IMR-90 (cell line): Measurements from ENCODE around the gene ELP2. TPM values are rescaled to one million over a fixed set of nuclear protein-coding genes. Genes with fewer than 3 reads are reported as not detected.
A peak's percentile ranks its signal among the peaks of the same experiment; 100 is the strongest.
"Not testable (repeated sequence)": the region's sequence is repeated elsewhere in the genome, so short reads cannot be mapped to it uniquely, and the experiment has no call there.

ENCODE experiments used
- ATAC-seq: fragments of 200-7000 bp; cut with Tn5 transposase; 2 replicates; pipeline ENCODE4 v1.9.1; 2020; ENCODE audit warnings: low read depth, mild to moderate bottlenecking, moderate library complexity
- BruUV-seq: library from RNA; stranded (reverse); fragments of 400-500 nt; replicated peaks from 2 replicates; lab custom pipeline; 2021; lab: Mats Ljungman, UMichigan
- CTCF ChIA-PET: fragments of 300-600 bp; formaldehyde crosslinking; extraction: SDS; loops from one replicate; lab custom pipeline; 2021; ENCODE audit warnings: antibody characterized with exemption; lab: Yijun Ruan, JAX
- POLR2A ChIA-PET: fragments of 300-600 bp; sonication (Branson Sonifier 250); formaldehyde crosslinking; loops from one replicate; lab custom pipeline; 2022; ENCODE audit warnings: antibody characterized with exemption; ENCODE audit not compliant: unreplicated experiment; lab: Charles Lee
- DNase-seq: peaks from one replicate; pipeline ENCODE4 v3.0.0; 2013
- H2AFZ ChIP-seq: replicated peaks from 2 replicates; pipeline ENCODE3; 2013; ENCODE audit warnings: low read length, mild to moderate bottlenecking; ENCODE audit not compliant: poor library complexity
- H2AK5ac ChIP-seq: 2 replicates; pipeline ENCODE4 v1.6.1; 2013; ENCODE audit warnings: low read depth, low read length, inconsistent platforms
- H2AK9ac ChIP-seq: replicated peaks from 2 replicates; pipeline ENCODE3; 2013; ENCODE audit warnings: mild to moderate bottlenecking, low read depth, low read length, moderate library complexity; ENCODE audit not compliant: poor library complexity
- H2BK120ac ChIP-seq: 2 replicates; pipeline ENCODE4 v1.6.1; 2013; ENCODE audit warnings: low read depth, low read length, inconsistent platforms
- H2BK15ac ChIP-seq: 3 replicates; pipeline ENCODE4 v1.6.1; 2013; ENCODE audit warnings: low read depth, low read length, inconsistent platforms
- H2BK20ac ChIP-seq: 2 replicates; pipeline ENCODE4 v1.6.1; 2013; ENCODE audit warnings: low read depth, mild to moderate bottlenecking, inconsistent platforms, low read length, moderate library complexity
- H2BK5ac ChIP-seq: 2 replicates; pipeline ENCODE4 v1.6.1; 2013; ENCODE audit warnings: mild to moderate bottlenecking, low read depth, low read length, inconsistent platforms; ENCODE audit not compliant: poor library complexity, severe bottlenecking
- H3K14ac ChIP-seq: replicated peaks from 2 replicates; pipeline ENCODE4 v1.6.1; 2013; ENCODE audit warnings: low read depth, low read length, inconsistent platforms
- H3K18ac ChIP-seq: 2 replicates; pipeline ENCODE4 v1.6.1; 2013; ENCODE audit warnings: low read depth, low read length, control low read depth
- H3K23ac ChIP-seq: 2 replicates; pipeline ENCODE4 v1.6.1; 2013; ENCODE audit warnings: low read depth, low read length, inconsistent platforms
- H3K27ac ChIP-seq: 2 replicates; pipeline ENCODE4 v1.5.1; 2013; ENCODE audit warnings: mild to moderate bottlenecking, control low read depth, low read length; ENCODE audit not compliant: insufficient read depth
- H3K27me3 ChIP-seq: 2 replicates; pipeline ENCODE4 v1.6.1; 2013; ENCODE audit warnings: low read length; ENCODE audit not compliant: control insufficient read depth, insufficient read depth
- H3K36me3 ChIP-seq: 2 replicates; pipeline ENCODE4 v1.6.1; 2013; ENCODE audit warnings: low read length, mixed read lengths; ENCODE audit not compliant: control insufficient read depth, insufficient read depth
- H3K4ac ChIP-seq: 2 replicates; pipeline ENCODE4 v1.6.1; 2013; ENCODE audit warnings: low read depth, low read length, inconsistent platforms
- H3K4me1 ChIP-seq: 2 replicates; pipeline ENCODE4 v1.6.1; 2013; ENCODE audit warnings: low read length, mixed read lengths; ENCODE audit not compliant: control insufficient read depth, insufficient read depth
- H3K4me2 ChIP-seq: 2 replicates; pipeline ENCODE4 v1.6.1; 2013; ENCODE audit warnings: low read depth, mild to moderate bottlenecking, control low read depth, low read length, moderate library complexity
- H3K4me3 ChIP-seq: 2 replicates; pipeline ENCODE4 v1.5.1; 2013; ENCODE audit warnings: low read depth, mild to moderate bottlenecking, control low read depth, low read length, moderate library complexity; ENCODE audit not compliant: insufficient read depth
- H3K56ac ChIP-seq: 2 replicates; pipeline ENCODE4 v1.6.1; 2013; ENCODE audit warnings: low read length, inconsistent platforms; ENCODE audit not compliant: insufficient read depth; ENCODE audit errors: extremely low read depth
- H3K79me1 ChIP-seq, 2 experiments: 2 replicates each; pipeline ENCODE4 v1.6.1; 2013; ENCODE audit warnings: low read length in 2 of 2, inconsistent platforms in 1 of 2, low read depth in 1 of 2
- H3K9ac ChIP-seq: 2 replicates; pipeline ENCODE4 v1.6.1; 2013; ENCODE audit warnings: low read depth, low read length, control low read depth
- H3K9me1 ChIP-seq: 2 replicates; pipeline ENCODE4 v1.6.1; 2013; ENCODE audit warnings: low read length, inconsistent platforms; ENCODE audit not compliant: insufficient read depth
- H3K9me3 ChIP-seq: 2 replicates; pipeline ENCODE4 v1.6.1; 2013; ENCODE audit warnings: low read length; ENCODE audit not compliant: control insufficient read depth, insufficient read depth
- H4K20me1 ChIP-seq: 2 replicates; pipeline ENCODE4 v1.6.1; 2013; ENCODE audit warnings: low read length, inconsistent platforms; ENCODE audit not compliant: insufficient read depth
- H4K5ac ChIP-seq: 2 replicates; pipeline ENCODE4 v1.6.1; 2013; ENCODE audit warnings: mild to moderate bottlenecking, low read depth, low read length, control low read depth
- H4K8ac ChIP-seq, 2 experiments: 2 replicates each; pipeline ENCODE4 v1.6.1; 2013; ENCODE audit warnings: low read depth in 2 of 2, low read length in 2 of 2, control low read depth in 1 of 2, inconsistent platforms in 1 of 2
- H4K91ac ChIP-seq: 2 replicates; pipeline ENCODE4 v1.6.1; 2013; ENCODE audit warnings: low read depth, low read length, inconsistent platforms; ENCODE audit not compliant: insufficient read depth
- CEBPB ChIP-seq: IDR thresholded peaks from 2 replicates; pipeline ENCODE4 v1.6.1; 2012; ENCODE audit warnings: low read depth, low read length, improper control_type of control experiment
- FOS ChIP-seq: fragments of 150-350 bp; IDR thresholded peaks from 2 replicates; pipeline ENCODE4 v1.6.1; 2016; ENCODE audit warnings: low read depth, low read length
- MXI1 ChIP-seq: IDR thresholded peaks from 2 replicates; pipeline ENCODE4 v1.6.1; 2012; ENCODE audit warnings: low read depth, mild to moderate bottlenecking, low read length, moderate library complexity, borderline replicate concordance
- POLR2A ChIP-seq: IDR thresholded peaks from 2 replicates; pipeline ENCODE4 v1.6.1; 2012; ENCODE audit warnings: mild to moderate bottlenecking, low read depth, low read length
- WGBS, 2 experiments: methylation state at CpG; one replicate each; pipeline versions ENCODE4 v1.1.5 to v1.1.7; 2013; ENCODE audit warnings: missing lambda C conversion rate in 2 of 2; ENCODE audit not compliant: insufficient read length in 1 of 2; ENCODE audit errors: extremely low coverage in 2 of 2; 5-methylcytosine and 5-hydroxymethylcytosine counted together
- dilution Hi-C: fragments of 300-500 bp; cut with HindIII; formaldehyde crosslinking; loops from one replicate; pipeline ENCODE4 v1.14.3; 2018; ENCODE audit warnings: low sequenced_read_pairs; ENCODE audit not compliant: unreplicated experiment
- in situ Hi-C: fragments of 300-500 bp; cut with MboI; formaldehyde crosslinking; loops from 3 replicates; pipeline ENCODE4 v1.14.3; 2019; ENCODE audit warnings: low sequenced_read_pairs, inconsistent platforms, mixed read lengths
- intact Hi-C: fragments of 100-400 bp; cut with micrococcal nuclease; formaldehyde crosslinking; loops from 2 replicates; pipeline ENCODE4 v1.10.0; 2022
- polyA plus RNA-seq, 3 experiments: library from polyadenylated mRNA; depleted of rRNA; stranded (reverse); fragments of >200 nt; gene quantifications; 2 replicates each; pipeline ENCODE4 v1.2.3, GENCODE V29; 2012; ENCODE audit warnings: low replicate concordance in 1 of 3
- total RNA-seq: library from RNA; depleted of rRNA; stranded (reverse); fragments of >200 nt; gene quantifications from 2 replicates; pipeline ENCODE4 v1.2.3, GENCODE V29; 2012

Gene ELP2
- total and polyA plus RNA-seq, 2 of the 4 experiments (the other 2 are of a cell fraction), result 48.1 to 161 TPM

GRCh38 chr18:36167692-36168218 is 38.1 kb downstream of the ELP2 start:
- no peak overlapping the region for H3K4ac ChIP-seq
- ATAC-seq, result no peak
- POLR2A ChIA-PET, result no interaction called here
- no peak overlapping the region for H3K4me3 ChIP-seq
- H4K8ac ChIP-seq, result no peak overlapping the region
- H2BK20ac ChIP-seq, result no peak overlapping the region
- no TSS peak for BruUV-seq
- H2AK5ac ChIP-seq, result no peak overlapping the region
- H2AK9ac ChIP-seq, result no peak overlapping the region
- H3K27ac ChIP-seq, result no peak overlapping the region
- H3K18ac ChIP-seq, result no peak overlapping the region
- peaks cover 3 to 29% of the 10 kb centered on the region in 2 experiments for H3K79me1 ChIP-seq
- H3K4me2 ChIP-seq, result no peak overlapping the region
- intact Hi-C loops, result no loop called here
- no peak overlapping the region for H2BK120ac ChIP-seq
- H2AFZ ChIP-seq, result no peak overlapping the region
- no peaks in the 10 kb centered on the region for H3K27me3 ChIP-seq
- CTCF ChIA-PET, result no interaction called here
- dilution Hi-C loops, result no loop called here
- peaks cover 4% of the 10 kb centered on the region; the same call in 1 of the 2 replicates for H4K20me1 ChIP-seq
- peaks cover 43% of the 10 kb centered on the region for H3K36me3 ChIP-seq
- no peak overlapping the region for H4K91ac ChIP-seq
- no peak for TF ChIP-seq POLR2A
- TF ChIP-seq MXI1, result no peak
- no peak for TF ChIP-seq CEBPB
- TF ChIP-seq FOS, result no peak
- H3K4me1 ChIP-seq, result peaks cover 4% of the 10 kb centered on the region
- in situ Hi-C loops, result no loop called here
- no CpG with 5 or more reads among the region's 3 CpGs for WGBS, 2 experiments
- 0 out of 2 replicates have a peak overlapping the region, but pooled peaks have one; percentile 48 for H3K23ac ChIP-seq
- H3K56ac ChIP-seq, result no peak overlapping the region
- no peak overlapping the region for H3K9ac ChIP-seq
- H3K9me1 ChIP-seq, result peaks cover 10% of the 10 kb centered on the region
- DNase-seq, result no peak
- H3K9me3 ChIP-seq, result no peaks in the 10 kb centered on the region
- no peak overlapping the region for H4K5ac ChIP-seq
- no peak overlapping the region for H2BK5ac ChIP-seq
- no peak overlapping the region for H3K14ac ChIP-seq
- H2BK15ac ChIP-seq, result no peak overlapping the region

GRCh38 chr18:36168296-36168695 is 38.6 kb downstream of the ELP2 start:
- H3K4me1 ChIP-seq, H2BK15ac ChIP-seq, H3K56ac ChIP-seq, DNase-seq, H3K4ac ChIP-seq, H3K18ac ChIP-seq, H3K27me3 ChIP-seq, H3K27ac ChIP-seq, ATAC-seq, H2AFZ ChIP-seq, H3K9ac ChIP-seq, in situ Hi-C loops, H3K14ac ChIP-seq, H4K91ac ChIP-seq, H3K4me3 ChIP-seq, H2AK9ac ChIP-seq, H4K20me1 ChIP-seq, BruUV-seq, H4K5ac ChIP-seq, CTCF ChIA-PET, H2AK5ac ChIP-seq, H4K8ac ChIP-seq, intact Hi-C loops, H2BK120ac ChIP-seq, H3K4me2 ChIP-seq, POLR2A ChIA-PET, H2BK20ac ChIP-seq, H3K9me3 ChIP-seq, dilution Hi-C loops, H2BK5ac ChIP-seq: not testable (repeated sequence)
- peaks cover 43% of the 10 kb centered on the region for H3K36me3 ChIP-seq
- no CpG with 5 or more reads among the region's 3 CpGs for WGBS, 2 experiments
- peaks cover 3 to 26% of the 10 kb centered on the region in 2 experiments for H3K79me1 ChIP-seq
- H3K9me1 ChIP-seq, result peaks cover 10% of the 10 kb centered on the region
- H3K23ac ChIP-seq, result 0 out of 2 replicates have a peak overlapping the region, but pooled peaks have one; percentile 48
